Measurements from ENCODE around the gene STUB1. TPM values are rescaled to one million over a fixed set of nuclear protein-coding genes. Genes with fewer than 3 reads are reported as not detected.

STUB1 gene
- total RNA-seq, 1 experiment from 2014 or later: 102 TPM

GRCh38 chr16:721765-722540 lies 41.7 kb downstream of the STUB1 start:
- no peak for TF ChIP-seq CTCF (IDR thresholded peaks at IDR 0.05; ENCODE audit: unreplicated experiment)
- H3K9me3 Mint-ChIP-seq (ENCODE audit: low read depth, unreplicated experiment): no peaks in the 10 kb centered on the region
- BruUV-seq (replicated peaks): TSS peak; percentile 10
- peaks cover 19% of the 10 kb centered on the region for H3K4me1 Mint-ChIP-seq (ENCODE audit: low read depth, unreplicated experiment)
- intact Hi-C loops (cut with micrococcal nuclease; ENCODE audit: unreplicated experiment): no loop called here
- H3K27ac Mint-ChIP-seq (ENCODE audit: unreplicated experiment): peak overlapping the region; percentile 67
- H3K4me3 Mint-ChIP-seq (ENCODE audit: low read depth, unreplicated experiment): peak overlapping the region; percentile 84
- DNase-seq: no peak
- CTCF ChIA-PET: interaction anchor here (0.6 to 1.3 kb wide), 4 partner anchors 10 to 74 kb away, joined by 3 to 6 read pairs (median 4); no protein-coding TSS in a partner anchor
- peaks cover 78% of the 10 kb centered on the region for H3K36me3 Mint-ChIP-seq (ENCODE audit: insufficient read depth, unreplicated experiment)
- H3K27me3 Mint-ChIP-seq (ENCODE audit: unreplicated experiment): no peaks in the 10 kb centered on the region

- H3K27me3 Mint-ChIP-seq (ENCODE audit: unreplicated experiment): no peaks in the 10 kb centered on the region
- no TSS peak for BruUV-seq (replicated peaks)
- TF ChIP-seq CTCF (IDR thresholded peaks at IDR 0.05; ENCODE audit: unreplicated experiment): no peak
- peak overlapping the region; percentile 2 for H3K27ac Mint-ChIP-seq (ENCODE audit: unreplicated experiment)
- intact Hi-C loops (cut with micrococcal nuclease; ENCODE audit: unreplicated experiment): no loop called here
- no peak for DNase-seq
- H3K4me3 Mint-ChIP-seq (ENCODE audit: low read depth, unreplicated experiment): no peak overlapping the region
- H3K4me1 Mint-ChIP-seq (ENCODE audit: low read depth, unreplicated experiment): peaks cover 19% of the 10 kb centered on the region
- CTCF ChIA-PET: interaction anchor here (1.2 kb wide), 1 partner anchor 75 kb away, joined by 3 read pairs; no protein-coding TSS in a partner anchor
- H3K9me3 Mint-ChIP-seq (ENCODE audit: low read depth, unreplicated experiment): no peaks in the 10 kb centered on the region
- peaks cover 79% of the 10 kb centered on the region for H3K36me3 Mint-ChIP-seq (ENCODE audit: insufficient read depth, unreplicated experiment)
These were observed 42.8 kb downstream of the STUB1 start for GRCh38 chr16:722835-723633.

- BruUV-seq (replicated peaks): no TSS peak
- TF ChIP-seq CTCF (IDR thresholded peaks at IDR 0.05; ENCODE audit: unreplicated experiment): no peak
- H3K27ac Mint-ChIP-seq (ENCODE audit: unreplicated experiment): no peak overlapping the region
- peaks cover 16% of the 10 kb centered on the region for H3K4me1 Mint-ChIP-seq (ENCODE audit: low read depth, unreplicated experiment)
- DNase-seq: no peak
- CTCF ChIA-PET: interaction anchor here (1.2 kb wide), 1 partner anchor 76 kb away, joined by 3 read pairs; no protein-coding TSS in a partner anchor
- no peak overlapping the region for H3K4me3 Mint-ChIP-seq (ENCODE audit: low read depth, unreplicated experiment)
- peaks cover 78% of the 10 kb centered on the region for H3K36me3 Mint-ChIP-seq (ENCODE audit: insufficient read depth, unreplicated experiment)
- H3K27me3 Mint-ChIP-seq (ENCODE audit: unreplicated experiment): no peaks in the 10 kb centered on the region
- no peaks in the 10 kb centered on the region for H3K9me3 Mint-ChIP-seq (ENCODE audit: low read depth, unreplicated experiment)
- intact Hi-C loops (cut with micrococcal nuclease; ENCODE audit: unreplicated experiment): no loop called here
These were observed 43.5 kb downstream of the STUB1 start for GRCh38 chr16:723695-724094.

- Mint-ChIP-seq H3K4me1 (ENCODE audit: low read depth, unreplicated experiment) (peaks cover 9% of the 10 kb centered on the region), H3K27me3 (ENCODE audit: unreplicated experiment) (no peaks in the 10 kb centered on the region), H3K36me3 (ENCODE audit: insufficient read depth, unreplicated experiment) (peaks cover 74% of the 10 kb centered on the region), H3K4me3 (ENCODE audit: low read depth, unreplicated experiment) (no peak overlapping the region), H3K9me3 (ENCODE audit: low read depth, unreplicated experiment) (no peaks in the 10 kb centered on the region), H3K27ac (ENCODE audit: unreplicated experiment) (no peak overlapping the region)
- DNase-seq: no peak
- no TSS peak for BruUV-seq (replicated peaks)
- intact Hi-C loops (cut with micrococcal nuclease; ENCODE audit: unreplicated experiment): no loop called here
- TF ChIP-seq CTCF (IDR thresholded peaks at IDR 0.05; ENCODE audit: unreplicated experiment): no peak
- CTCF ChIA-PET: interaction anchor here (1.1 kb wide), 1 partner anchor 17 kb away, joined by 3 read pairs; no protein-coding TSS in a partner anchor
These were observed 44.2 kb downstream of the STUB1 start for GRCh38 chr16:724188-725040.
